Keratinocyte (primary cell): ENCODE results near the gene GOLT1A.

ENCODE experiments used
- EZH2 ChIP-seq: IDR thresholded peaks from one replicate; pipeline ENCODE4 v1.6.1; 2012; ENCODE audit warnings: inconsistent platforms, mild to moderate bottlenecking, low read length, moderate library complexity
- TF ChIP-seq, protein P1 (sequence below), 3 experiments: IDR thresholded peaks in 1 of 3; conservative IDR thresholded peaks in 1 of 3; optimal IDR thresholded peaks in 1 of 3; 2 replicates in 2 of 3; 3 replicates in 1 of 3; pipeline versions ENCODE3 to v1.5.1; 2011; ENCODE audit warnings: low read length in 3 of 3, mild to moderate bottlenecking in 3 of 3, moderate library complexity in 2 of 3, control low read depth in 1 of 3, inconsistent platforms in 1 of 3; ENCODE audit not compliant: insufficient read depth in 2 of 3; ENCODE audit errors: extremely low read depth in 1 of 3

DNA sequence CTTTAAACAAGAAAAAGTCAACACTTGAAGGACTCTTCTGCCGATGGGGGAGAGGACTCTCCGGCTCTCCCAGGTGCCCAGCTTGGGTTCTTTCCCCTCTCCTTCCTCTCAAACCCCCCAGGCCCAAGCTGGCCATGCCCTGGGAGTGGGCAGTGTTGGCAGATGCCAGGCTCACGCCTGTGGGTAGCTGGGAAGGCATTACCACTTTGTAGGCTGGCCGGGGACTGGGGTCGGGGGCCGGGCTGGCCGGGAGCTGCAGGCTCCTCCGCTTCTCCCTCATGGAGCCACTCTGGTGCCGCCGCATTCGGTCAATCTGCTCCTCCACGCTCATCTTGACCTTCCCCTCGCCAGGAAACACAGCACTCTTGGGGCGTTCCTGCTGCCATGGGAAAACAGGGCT, 16.4 kb upstream of the GOLT1A start:
- TF ChIP-seq, protein P1, sequence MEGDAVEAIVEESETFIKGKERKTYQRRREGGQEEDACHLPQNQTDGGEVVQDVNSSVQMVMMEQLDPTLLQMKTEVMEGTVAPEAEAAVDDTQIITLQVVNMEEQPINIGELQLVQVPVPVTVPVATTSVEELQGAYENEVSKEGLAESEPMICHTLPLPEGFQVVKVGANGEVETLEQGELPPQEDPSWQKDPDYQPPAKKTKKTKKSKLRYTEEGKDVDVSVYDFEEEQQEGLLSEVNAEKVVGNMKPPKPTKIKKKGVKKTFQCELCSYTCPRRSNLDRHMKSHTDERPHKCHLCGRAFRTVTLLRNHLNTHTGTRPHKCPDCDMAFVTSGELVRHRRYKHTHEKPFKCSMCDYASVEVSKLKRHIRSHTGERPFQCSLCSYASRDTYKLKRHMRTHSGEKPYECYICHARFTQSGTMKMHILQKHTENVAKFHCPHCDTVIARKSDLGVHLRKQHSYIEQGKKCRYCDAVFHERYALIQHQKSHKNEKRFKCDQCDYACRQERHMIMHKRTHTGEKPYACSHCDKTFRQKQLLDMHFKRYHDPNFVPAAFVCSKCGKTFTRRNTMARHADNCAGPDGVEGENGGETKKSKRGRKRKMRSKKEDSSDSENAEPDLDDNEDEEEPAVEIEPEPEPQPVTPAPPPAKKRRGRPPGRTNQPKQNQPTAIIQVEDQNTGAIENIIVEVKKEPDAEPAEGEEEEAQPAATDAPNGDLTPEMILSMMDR (optimal IDR thresholded peaks at IDR 0.05 in 1 of 3, IDR thresholded peaks at IDR 0.05 in 1 of 3, conservative IDR thresholded peaks at IDR 0.05 in 1 of 3; ENCODE audit: extremely low read depth in 1 of 3, insufficient read depth in 2 of 3, low read length in 3 of 3): no peak
- TF ChIP-seq EZH2: no peak
